Body of pancreas (tissue), 4 donors: ENCODE results near the gene CDKN1C. TPM values are rescaled to one million over a fixed set of nuclear protein-coding genes. Genes with fewer than 3 reads are reported as not detected.

Experiments used
- ATAC-seq: fragments of 150-250 bp; one replicate; pipeline ENCODE4 v1.9.1; 2016
- DNase-seq, 4 donors: peaks; one replicate each; pipeline ENCODE4 v3.0.0-alpha.2; 2019
- H3K27ac ChIP-seq, 4 donors: fragments of 200-600 bp; sonication (generic); 1 replicate in 3 of 4; 2 replicates in 1 of 4; pipeline versions ENCODE4 v1.5.1 to v1.6.1; 2016 to 2019; ENCODE audit warnings: mild to moderate bottlenecking in 1 of 4, mixed read lengths in 1 of 4, moderate library complexity in 1 of 4
- H3K27me3 ChIP-seq, 2 donors: fragments of 200-600 bp; sonication (generic); one replicate each; pipeline ENCODE4 v1.6.0; 2016; ENCODE audit warnings: mild to moderate bottlenecking in 1 of 2
- H3K36me3 ChIP-seq, 2 donors: fragments of 200-600 bp; sonication (generic); replicated peaks in 1 of 2; 2 replicates each; pipeline ENCODE4 v1.5.1; 2016; ENCODE audit warnings: low read depth in 2 of 2; ENCODE audit not compliant: insufficient read depth in 1 of 2
- H3K4me1 ChIP-seq: fragments of 200-600 bp; sonication (generic); one replicate; pipeline ENCODE4 v1.6.0; 2016
- H3K4me3 ChIP-seq, 2 donors: fragments of 200-600 bp; sonication (generic); 1 replicate in 1 of 2; 2 replicates in 1 of 2; pipeline ENCODE4 v1.5.1; 2016 to 2019
- H3K9me3 ChIP-seq, 3 donors: fragments of 200-600 bp; sonication (generic); 1 replicate in 2 of 3; 2 replicates in 1 of 3; pipeline ENCODE4 v1.5.1; 2016
- POLR2A ChIP-seq, 3 donors: fragments of 450-650 bp; IDR thresholded peaks; one replicate each; pipeline ENCODE4 v1.6.1; 2016; ENCODE audit warnings: antibody characterized with exemption in 3 of 3, mild to moderate bottlenecking in 2 of 3
- WGBS, 2 donors: methylation state at CpG; one replicate each; pipeline ENCODE4 v1.1.5; 2017; 5-methylcytosine and 5-hydroxymethylcytosine counted together
- intact Hi-C: fragments of 100-400 bp; cut with DNase I; formaldehyde crosslinking; loops from one replicate; pipeline ENCODE4 v1.15.1; 2023
- total RNA-seq, 2 donors: library from RNA; depleted of rRNA; stranded (reverse); fragments of >200 nt; gene quantifications; one replicate each; pipeline ENCODE4 v1.1.0, GENCODE V29; 2016
- TF ChIP-seq, protein P1 (sequence below), 7 experiments: fragments of 450-650 bp in 4 of 7; fragments of 200-600 bp in 3 of 7; sonication (generic) in 3 of 7; IDR thresholded peaks; one replicate each; pipeline ENCODE4 v1.5.1; 2016 to 2019; ENCODE audit warnings: antibody characterized with exemption in 7 of 7

CDKN1C gene
- total RNA-seq, 2 donors from 2014 or later, result 35.3 to 231 TPM

- intact Hi-C loops, result no loop called here
- peak; percentile 40 to 72 (median 62) for DNase-seq
- H3K27me3 ChIP-seq, result no peaks in the 10 kb centered on the region
Observed at GRCh38 chr11:2837096-2837601, 48.4 kb downstream of the CDKN1C start.

GRCh38 chr11:2836315-2837095, 49.1 kb downstream of the CDKN1C start:
- Histone ChIP-seq H3K27ac (no peak overlapping the region), H3K9me3 (no peaks in the 10 kb centered on the region), H3K4me1 (peaks cover 7% of the 10 kb centered on the region), H3K36me3 (no peaks in the 10 kb centered on the region), H3K27me3 (no peaks in the 10 kb centered on the region), H3K4me3 (no peak overlapping the region)
- no peak for TF ChIP-seq POLR2A (IDR thresholded peaks at IDR 0.05)
- TF ChIP-seq, protein P1, sequence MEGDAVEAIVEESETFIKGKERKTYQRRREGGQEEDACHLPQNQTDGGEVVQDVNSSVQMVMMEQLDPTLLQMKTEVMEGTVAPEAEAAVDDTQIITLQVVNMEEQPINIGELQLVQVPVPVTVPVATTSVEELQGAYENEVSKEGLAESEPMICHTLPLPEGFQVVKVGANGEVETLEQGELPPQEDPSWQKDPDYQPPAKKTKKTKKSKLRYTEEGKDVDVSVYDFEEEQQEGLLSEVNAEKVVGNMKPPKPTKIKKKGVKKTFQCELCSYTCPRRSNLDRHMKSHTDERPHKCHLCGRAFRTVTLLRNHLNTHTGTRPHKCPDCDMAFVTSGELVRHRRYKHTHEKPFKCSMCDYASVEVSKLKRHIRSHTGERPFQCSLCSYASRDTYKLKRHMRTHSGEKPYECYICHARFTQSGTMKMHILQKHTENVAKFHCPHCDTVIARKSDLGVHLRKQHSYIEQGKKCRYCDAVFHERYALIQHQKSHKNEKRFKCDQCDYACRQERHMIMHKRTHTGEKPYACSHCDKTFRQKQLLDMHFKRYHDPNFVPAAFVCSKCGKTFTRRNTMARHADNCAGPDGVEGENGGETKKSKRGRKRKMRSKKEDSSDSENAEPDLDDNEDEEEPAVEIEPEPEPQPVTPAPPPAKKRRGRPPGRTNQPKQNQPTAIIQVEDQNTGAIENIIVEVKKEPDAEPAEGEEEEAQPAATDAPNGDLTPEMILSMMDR (IDR thresholded peaks at IDR 0.05), result no peak
- intact Hi-C loops, result no loop called here
- DNase-seq (peak in 2 of 4 donors; percentile 22 to 34), ATAC-seq (no peak)
- 89 to 93% methylated on average over 16 to 23 of the region's 23 CpGs for WGBS, 2 donors

More at GRCh38 chr11:2837096-2837601, 48.4 kb downstream of the CDKN1C start:
- no peaks in the 10 kb centered on the region for H3K36me3 ChIP-seq
- no peak overlapping the region for H3K27ac ChIP-seq
- peak; percentile 55 for ATAC-seq
- H3K4me1 ChIP-seq, result peaks cover 7% of the 10 kb centered on the region
- no peak overlapping the region for H3K4me3 ChIP-seq
- no peaks in the 10 kb centered on the region for H3K9me3 ChIP-seq
- no peak for TF ChIP-seq POLR2A (IDR thresholded peaks at IDR 0.05)
- TF ChIP-seq, protein P1 (IDR thresholded peaks at IDR 0.05), result peak in 3 of 7 experiments; percentile 5 to 24 (median 20)
- 73 to 83% methylated on average over 16 to 20 of the region's 20 CpGs for WGBS, 2 donors

GRCh38 chr11:2835751-2836150, 49.8 kb downstream of the CDKN1C start:
- H3K36me3 ChIP-seq, result no peaks in the 10 kb centered on the region
- H3K4me1 ChIP-seq, result peaks cover 7% of the 10 kb centered on the region
- no peak overlapping the region for H3K4me3 ChIP-seq
- DNase-seq (no peak), ATAC-seq (no peak)
- intact Hi-C loops, result no loop called here
- H3K27ac ChIP-seq, result no peak overlapping the region
- 89% methylated on average over 15 to 17 of the region's 17 CpGs for WGBS, 2 donors
- H3K27me3 ChIP-seq, result no peaks in the 10 kb centered on the region
- TF ChIP-seq POLR2A (IDR thresholded peaks at IDR 0.05), result no peak
- TF ChIP-seq, protein P1 (IDR thresholded peaks at IDR 0.05), result no peak
- H3K9me3 ChIP-seq, result no peaks in the 10 kb centered on the region

GRCh38 chr11:2835296-2835695, 50.3 kb downstream of the CDKN1C start:
- H3K27ac ChIP-seq, result no peak overlapping the region
- H3K4me3 ChIP-seq, result no peak overlapping the region
- intact Hi-C loops, result no loop called here
- no peaks in the 10 kb centered on the region for H3K36me3 ChIP-seq
- H3K27me3 ChIP-seq, result no peaks in the 10 kb centered on the region
- WGBS, 2 donors, result 81 to 100% methylated on average over 4 to 6 of the region's 6 CpGs
- ATAC-seq (no peak), DNase-seq (no peak)
- no peaks in the 10 kb centered on the region for H3K9me3 ChIP-seq
- TF ChIP-seq, protein P1 (IDR thresholded peaks at IDR 0.05), result no peak
- TF ChIP-seq POLR2A (IDR thresholded peaks at IDR 0.05), result no peak
- H3K4me1 ChIP-seq, result peaks cover 7% of the 10 kb centered on the region
